ENCODE results near the gene NUP88.

The NUP88 gene

DNA sequence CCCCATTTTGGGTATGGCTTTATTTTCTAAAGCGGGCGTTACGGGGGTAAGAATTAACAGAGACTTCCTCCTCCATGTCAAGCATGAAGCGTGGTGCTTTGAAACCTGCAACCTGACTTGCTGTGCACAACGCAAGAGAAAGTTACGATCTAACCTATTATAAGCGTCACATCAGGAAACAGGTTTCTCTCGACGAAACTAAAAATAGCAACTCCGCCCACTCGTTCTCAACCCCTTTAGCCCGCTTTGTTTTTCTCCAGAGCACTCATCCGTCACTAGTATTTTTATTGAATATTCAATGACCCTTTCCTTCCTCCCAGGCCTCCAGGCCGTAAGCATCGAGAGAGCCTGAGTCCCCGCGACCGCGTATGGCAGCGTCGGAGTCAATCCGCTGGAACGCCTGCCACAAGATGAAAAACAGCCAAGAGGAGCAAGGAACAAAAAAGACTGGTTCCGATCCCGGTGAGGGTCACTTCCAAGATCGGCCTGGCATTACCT lies 555 bp downstream of the NUP88 start:
- DNase-seq: peak; percentile 26

DNA sequence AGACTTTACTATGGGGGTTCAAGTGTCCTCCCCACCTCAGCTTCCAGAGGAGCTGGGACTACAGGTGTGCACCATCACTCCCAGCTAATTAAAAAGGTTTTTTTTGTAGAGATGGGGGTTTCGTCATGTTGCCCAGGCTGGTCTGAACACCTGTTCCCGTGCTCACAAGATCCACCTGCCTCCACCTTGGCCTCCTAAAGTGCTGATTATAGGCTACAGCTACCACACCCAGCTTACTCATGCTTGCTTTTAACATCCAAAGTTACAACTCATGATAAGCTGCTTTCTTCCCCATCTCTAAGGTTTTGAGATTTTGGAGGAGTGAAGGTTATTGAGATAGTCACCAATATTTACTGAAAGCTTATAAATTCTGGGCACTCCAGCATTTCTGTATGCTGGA lies 2.6 kb downstream of the NUP88 start:
- DNase-seq: no peak

DNA sequence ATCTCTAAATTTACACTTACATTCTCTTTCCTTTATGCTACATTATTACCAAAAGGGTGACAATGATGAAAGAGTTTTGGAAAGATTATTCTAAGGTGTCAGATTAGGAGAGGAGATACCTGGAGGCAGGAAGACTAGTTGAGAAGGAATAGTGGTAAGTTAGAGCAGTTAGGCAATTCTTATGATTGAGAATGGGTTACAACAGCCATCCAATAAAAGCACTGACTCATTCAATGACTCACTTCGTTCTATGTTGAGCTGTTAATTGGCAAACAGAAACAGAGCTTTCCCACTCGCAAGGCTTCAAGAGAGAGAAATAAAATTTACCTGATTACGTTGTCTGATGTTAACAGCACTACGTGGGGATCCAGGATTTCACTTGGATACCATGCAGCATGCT lies 5.8 kb downstream of the NUP88 start:
- DNase-seq: peak; percentile 85

DNA sequence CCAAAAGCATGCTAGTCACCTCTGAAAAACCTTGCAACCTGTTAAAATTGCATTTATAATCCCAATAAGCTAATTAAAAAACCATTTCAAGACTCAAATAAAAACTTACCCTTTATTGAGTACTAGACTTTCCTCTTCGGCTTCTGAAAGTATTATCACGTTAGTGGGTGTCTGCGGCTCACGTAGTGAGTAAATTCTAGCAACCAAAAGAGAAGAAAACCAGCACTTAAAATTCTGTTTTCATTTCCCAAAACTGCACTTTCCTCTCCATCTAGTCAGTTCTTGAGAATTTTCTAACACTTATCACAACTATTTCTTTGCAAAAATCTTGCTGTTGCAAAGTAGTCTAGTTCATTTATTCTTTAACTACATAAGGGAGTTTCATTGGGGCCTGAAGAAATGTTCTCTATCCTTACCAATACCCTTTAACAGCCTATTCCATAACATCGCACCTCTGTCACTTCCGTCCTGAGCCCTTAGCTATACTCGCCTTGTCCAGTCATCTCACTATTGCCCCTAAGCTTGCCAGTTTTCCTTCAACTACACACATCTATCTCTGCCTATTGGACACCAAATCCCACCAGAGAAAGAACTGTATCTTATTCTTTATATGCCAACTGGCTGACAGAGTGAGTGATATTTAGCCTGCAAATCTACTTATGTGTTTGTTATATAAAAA lies 8.7 kb downstream of the NUP88 start:
- DNase-seq: no peak

DNA sequence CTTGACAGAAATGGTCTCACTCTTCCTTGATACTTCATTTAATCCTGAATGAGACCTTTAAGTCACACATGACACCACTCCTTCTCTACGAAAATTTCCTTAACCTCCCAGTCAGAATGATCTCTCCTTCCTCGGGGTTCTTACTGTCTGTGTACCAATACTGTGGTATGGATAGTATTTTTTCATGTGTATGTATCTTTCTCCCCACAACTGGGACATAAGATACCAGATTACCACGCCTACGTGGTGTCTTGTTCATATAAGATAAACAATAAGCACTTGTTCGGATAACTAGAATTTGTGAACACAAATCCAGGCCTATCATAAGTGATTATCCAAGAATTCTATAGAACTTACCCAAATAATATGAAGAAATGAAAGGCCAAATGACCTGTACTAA lies 11.3 kb downstream of the NUP88 start:
- DNase-seq: no peak

DNA sequence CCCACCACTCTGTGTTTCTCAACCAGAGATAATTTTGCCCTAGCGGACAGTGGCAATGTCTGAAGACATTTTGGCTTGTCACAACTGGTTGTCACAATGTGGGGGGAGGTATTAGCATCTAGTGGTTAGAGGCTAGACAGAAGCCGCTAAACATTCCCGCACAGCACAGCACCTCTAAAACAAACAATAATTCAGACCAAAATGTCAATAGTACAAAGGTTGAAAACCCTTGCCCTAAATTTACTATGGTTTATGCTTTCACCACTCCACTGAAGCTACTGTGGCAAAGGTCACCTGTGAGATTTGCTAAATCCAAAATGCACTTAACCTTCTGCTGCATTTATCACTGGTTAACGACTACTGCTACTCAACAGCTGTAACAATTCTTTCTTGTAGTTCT lies 14.1 kb downstream of the NUP88 start:
- DNase-seq: no peak

DNA sequence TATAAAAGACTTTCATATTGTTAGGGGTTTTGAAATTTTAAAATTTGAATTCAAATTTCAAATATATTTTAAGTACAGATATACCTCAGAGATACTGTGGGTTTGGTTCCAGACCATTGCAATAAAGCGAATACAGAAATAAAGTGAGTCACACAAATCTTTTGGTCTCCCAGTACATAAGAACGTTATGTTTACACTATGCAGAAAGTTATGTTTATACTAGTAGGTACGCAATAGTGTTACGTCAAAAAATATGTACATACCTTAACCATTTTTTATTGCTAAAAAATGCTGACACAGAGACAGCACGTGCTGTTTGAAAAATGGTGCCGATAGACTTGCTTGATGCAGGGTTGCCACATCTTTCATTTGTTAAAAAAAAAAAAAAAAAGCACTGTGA lies 19.7 kb downstream of the NUP88 start:
- no peak for DNase-seq

DNA sequence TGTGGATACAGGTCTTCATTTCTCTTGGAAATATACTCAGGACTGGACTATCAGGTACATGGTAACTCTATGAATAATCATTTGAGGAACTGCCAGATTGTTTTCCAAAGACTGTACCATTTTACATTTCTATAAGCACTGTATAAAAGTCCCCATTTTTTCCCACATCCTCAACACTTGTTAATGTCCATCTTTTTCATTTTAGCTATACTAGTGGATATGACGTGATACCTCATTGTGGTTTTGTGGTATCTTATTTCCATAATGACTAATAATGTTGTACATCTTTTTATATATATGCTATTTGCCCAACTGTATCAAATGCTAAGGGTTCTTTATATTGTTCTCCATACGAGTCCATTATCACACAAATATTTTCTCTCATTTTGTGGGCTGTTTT lies 22.9 kb downstream of the NUP88 start:
- no peak for DNase-seq

DNA sequence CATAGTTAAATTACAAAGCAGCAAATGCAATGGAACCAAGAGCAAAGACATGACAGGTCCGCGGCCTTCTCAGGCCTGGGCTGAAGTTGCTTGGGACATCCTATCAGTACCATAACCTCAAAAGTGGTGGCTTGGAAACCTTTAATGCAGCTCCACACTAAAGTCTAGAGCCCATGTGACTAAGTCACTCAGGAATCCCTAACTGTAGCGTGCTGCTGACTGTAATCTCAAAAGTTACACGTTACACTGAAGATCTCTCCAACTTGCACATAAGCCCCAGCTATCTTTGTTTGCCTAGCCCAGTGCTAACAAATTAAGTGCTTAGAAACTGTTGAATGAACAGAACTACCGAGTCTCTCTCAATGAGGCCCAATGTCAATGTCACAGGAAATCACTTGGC lies 27.8 kb downstream of the NUP88 start:
- no peak for DNase-seq

DNA sequence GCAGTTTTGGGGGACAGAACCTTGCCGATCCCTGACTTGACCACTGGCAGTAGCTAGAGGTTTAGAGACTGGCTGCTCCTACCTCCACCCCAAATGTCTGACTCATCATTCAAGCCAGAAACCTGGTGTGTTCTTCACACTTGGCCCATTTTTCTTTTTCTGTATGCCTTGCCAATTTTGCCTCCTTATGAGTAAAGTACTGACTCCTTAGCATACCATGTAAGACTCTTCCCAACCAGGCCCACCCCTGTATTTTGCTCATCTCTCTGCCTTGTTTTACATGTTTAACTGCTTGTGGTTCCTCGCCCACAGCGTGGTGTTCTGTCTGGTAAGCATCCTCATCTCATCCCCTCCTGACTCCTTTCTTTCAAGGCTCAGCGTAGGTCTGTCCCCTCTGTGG lies 37.9 kb downstream of the NUP88 start:
- DNase-seq: peak; percentile 15

DNA sequence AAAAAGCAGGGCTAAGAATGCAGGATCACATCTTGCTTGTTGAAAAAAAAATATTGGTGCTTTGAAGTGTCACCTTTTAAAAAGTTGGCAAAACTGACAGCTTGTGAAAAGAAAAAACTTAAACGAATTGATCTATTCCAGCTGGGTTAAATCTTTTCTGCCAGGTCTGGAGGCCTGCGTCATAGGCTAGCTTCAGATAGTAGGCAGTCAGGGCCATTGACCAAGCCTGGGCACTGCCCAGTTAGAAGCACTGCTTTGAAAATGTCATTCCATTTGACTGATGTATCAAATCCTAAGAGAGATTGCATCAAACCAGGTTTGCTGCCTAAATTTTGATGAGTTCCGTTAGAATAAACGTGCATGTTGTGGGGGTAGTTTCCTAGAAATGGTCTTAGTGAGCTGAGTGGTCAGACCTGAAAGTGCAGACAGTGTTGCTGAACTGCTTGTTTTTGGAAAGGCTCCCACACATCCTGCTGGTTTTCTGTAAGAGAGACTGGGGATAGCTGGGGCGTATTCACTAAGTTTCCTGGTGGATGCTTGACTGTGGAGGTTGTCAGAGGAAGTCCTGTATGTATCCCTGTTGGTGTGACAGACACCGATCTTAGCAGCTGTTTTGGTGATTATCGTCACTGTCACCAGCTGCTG lies 38.8 kb downstream of the NUP88 start:
- no peak for DNase-seq

DNA sequence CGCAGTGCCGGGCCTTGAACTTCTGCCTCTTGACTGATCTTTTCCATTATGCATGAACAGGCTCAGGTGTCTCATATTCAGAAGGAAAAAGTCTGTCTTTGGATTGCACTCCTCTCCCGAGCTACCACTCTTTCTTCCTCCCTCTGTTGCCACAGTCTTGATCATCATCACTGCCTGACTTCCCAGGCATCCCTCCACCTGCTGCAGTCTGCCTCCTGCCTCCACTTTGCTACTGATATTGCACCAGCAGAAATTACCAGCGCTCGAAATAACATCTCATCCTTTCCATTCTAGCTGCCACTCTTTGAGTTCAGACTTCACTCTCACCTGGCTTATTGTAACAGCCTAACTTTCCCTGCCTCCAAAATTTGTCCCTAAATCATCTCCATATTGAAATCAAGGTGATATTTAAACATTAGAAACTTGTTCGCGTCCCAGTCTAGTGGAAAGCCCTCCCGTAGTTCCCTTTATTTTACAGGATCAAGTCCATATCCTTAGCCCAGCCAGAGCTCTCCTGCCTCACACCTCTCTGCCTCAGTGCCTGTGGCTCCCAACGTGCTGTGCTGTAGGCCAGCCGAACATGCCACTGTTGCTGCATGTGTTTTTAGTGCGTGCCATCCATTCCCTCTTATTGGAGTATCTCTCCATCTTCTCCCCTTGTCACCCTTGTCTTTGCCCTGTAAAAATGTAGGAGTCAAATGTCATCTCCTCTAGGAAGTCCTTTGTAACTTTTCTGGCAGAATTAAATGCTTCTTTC lies 39.9 kb downstream of the NUP88 start:
- DNase-seq: no peak

DNA sequence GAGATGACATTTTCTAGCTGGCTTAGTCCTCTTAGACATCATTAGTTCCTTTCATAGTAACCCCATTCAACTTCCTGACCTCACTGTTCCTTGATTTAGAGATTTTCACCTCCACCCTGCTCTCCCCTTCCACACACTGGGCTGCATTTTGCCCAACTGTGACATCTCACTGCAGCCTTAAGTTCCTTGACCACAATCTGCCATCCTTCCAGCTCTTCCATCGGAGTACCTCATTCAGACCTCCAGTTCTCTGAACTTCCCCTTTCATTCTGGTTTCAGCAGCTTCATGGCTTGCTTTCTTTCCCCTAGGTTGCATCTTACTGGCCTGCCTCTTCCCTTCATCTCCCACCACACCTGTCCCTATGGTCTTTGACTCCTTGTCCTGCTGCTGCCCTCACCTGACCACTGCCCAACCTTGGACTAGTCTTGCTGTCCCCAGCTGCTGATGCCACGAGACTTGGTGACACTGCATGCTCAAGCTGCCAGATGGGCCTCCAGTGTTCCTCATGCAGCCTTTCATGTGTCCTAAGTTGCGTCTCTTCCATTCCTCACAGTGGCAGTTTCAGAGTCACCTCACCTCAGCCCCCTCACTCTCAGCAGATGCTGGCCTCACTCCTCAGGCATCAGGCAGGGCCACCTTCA lies 40.8 kb downstream of the NUP88 start:
- no peak for DNase-seq

DNA sequence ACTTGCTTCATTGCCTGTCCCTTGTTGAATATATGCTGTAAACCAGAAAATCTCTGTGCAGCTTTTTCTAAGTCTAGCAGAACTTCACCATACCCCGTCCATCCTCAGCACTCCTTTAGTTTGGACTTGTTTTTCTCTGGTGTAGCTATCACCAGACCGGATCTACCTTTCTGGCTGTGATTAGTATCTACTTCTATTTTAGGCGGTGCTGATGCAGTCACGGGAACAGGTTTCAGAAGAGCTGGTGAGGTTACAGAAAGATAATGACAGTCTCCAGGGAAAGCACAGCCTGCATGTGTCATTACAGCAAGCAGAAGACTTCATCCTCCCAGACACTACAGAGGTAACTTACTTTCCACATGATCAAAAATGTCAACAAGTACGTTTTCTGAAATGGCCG lies 46.4 kb downstream of the NUP88 start:
- no peak for DNase-seq

DNA sequence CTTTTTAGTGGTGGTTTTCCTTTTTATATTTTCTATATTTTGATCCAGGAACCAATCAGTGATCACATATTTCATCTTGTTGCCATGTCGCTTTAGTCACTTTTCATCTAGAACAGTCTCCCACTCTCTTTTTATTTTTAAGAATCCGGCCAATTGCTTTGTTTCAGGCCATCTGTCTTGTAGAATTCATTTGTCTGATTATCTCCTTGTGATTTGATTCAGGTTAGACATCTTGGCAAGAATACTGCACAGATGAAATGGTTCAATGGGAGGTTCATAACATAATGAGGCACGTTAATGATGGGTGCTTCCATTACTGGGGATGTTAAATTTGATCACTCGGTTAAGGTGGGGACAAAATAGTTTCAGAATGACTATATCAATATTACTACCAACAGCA lies 49.1 kb downstream of the NUP88 start:
- DNase-seq: no peak

DNA sequence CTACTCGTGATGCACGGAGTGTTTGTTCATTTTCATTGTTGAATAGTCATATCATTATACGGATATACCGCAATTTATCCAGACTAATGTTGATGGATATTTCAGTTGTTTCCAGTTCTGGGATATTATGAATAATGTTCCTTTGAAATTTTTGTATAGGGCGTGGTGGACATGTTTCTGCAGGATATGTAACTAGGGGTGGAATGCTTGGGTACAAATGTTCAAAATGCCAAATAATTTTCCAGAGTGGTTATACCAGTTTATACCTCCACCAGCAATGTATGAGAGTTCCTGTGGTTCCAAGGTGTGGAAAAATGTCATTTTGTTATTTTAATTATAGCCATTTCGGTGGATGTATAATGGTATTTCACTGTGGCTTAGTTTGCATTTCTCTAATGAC lies 53.6 kb downstream of the NUP88 start:
- DNase-seq: no peak

DNA sequence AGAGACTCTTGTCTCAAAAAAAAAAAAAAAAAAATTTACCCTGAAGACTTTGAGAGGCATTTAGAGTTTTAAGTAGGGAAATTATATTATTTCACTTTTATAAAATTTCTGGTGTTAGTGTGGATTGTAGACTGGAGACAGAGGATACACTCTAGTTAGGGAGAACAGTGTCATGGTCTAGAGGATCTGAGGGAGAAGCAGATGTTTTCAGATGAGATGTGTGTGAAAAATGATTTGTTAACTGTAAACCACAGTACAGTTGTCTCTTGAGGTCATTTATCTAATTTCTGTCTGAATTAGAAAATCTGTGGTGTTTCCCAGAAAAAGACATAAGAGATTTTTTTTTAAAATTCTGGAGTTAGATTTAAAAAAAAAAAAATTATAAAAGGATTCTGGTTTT lies 54.8 kb downstream of the NUP88 start:
- no peak for DNase-seq

DNA sequence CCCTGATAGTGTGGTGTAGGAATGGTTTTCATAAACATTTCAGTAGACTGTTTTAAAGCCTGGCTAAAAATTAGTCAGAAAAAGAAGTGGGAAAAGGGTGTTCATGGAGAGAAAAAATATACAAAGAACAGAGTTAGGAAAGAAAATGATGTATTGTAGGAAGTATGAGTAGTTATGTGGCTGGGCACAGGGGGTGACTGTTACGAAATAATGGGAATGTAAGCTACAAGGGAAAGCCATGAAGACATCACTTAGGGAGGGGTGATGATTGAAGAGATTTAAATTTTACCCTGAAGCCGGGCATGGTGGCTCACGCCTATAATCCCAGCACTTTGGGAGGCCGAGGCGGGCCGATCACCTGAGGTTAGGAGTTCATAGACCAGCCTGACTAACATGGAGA lies 55.3 kb downstream of the NUP88 start:
- DNase-seq: peak; percentile 40

DNA sequence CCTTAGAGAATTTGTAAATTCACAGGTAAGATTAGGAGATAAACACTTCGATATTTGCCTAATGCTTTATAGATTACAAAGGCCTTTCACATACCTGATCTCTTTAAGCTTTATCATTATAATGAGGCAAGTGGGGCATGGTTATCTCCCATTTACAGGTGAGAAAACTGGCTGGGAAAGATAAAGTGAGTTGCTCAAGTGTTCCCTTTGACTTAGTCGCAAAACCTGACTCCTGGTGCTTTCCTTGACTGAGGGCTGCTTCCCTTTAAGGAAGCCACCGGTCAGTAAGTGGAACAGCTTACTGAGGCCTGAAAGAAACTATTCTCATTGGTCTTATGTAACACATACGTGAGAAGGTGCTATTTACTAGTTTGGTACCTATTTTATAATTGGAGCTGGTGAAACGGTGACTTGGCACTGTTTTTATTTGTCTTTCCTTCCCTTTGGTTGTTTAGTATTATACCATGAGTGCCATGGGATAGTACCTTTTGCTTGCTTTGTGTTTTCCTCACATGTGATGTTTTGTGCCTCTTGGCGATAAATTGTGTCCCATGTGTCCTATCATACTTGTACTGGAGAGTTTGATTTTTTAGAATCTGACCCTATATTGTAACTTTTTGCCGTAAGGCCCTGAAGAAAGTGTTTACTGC lies 57.2 kb downstream of the NUP88 start:
- no peak for DNase-seq

DNA sequence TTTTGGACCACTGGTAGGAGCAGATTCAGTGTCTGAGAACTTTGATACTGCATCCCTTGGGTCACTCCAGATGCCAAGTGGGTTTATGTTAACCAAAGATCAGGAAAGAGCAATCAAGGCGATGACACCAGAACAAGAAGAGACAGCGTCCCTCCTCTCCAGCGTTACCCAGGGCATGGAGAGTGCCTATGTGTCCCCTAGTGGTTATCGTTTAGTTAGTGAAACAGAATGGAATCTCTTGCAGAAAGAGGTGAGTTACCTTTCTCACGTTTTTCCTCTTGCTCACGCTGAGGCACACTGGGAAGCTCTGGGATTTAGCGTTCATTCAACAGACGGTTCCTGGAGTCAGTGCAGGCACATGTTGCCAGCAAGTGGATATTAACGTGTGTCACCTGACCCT lies 58.0 kb downstream of the NUP88 start:
- DNase-seq: no peak

DNA sequence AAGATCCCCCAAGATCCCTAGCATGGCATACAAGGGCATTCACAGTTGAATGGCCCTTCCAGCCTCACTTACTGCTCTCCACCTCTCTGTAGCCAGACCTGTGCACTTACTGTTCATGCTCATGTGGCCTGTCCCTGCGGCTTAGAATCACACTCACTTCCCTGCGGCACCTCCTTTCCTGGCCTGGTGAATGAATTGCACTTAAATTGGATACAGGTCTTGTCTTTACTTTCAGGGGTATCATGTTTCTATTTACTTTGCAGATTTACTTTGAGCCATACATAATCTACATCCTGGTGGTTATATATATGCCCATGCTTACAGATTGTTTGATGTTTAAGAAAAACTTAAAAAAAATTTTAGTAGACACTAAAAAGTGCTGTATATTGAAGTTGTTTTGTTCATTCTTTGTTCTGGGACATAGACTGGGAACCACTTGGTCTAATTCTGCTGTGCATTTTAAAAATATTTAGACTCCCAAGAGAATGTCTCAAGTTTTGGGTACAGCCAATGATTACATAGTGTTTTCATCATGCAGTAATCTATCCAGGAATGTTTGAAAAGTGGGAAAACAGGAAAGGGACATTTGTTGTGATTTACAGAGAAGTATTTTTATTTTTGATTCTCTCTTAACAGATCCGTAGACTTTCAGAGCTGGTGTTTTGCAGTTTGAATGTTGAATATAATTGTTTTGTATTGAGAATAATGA lies 63.9 kb downstream of the NUP88 start:
- peak; percentile 19 for DNase-seq

DNA sequence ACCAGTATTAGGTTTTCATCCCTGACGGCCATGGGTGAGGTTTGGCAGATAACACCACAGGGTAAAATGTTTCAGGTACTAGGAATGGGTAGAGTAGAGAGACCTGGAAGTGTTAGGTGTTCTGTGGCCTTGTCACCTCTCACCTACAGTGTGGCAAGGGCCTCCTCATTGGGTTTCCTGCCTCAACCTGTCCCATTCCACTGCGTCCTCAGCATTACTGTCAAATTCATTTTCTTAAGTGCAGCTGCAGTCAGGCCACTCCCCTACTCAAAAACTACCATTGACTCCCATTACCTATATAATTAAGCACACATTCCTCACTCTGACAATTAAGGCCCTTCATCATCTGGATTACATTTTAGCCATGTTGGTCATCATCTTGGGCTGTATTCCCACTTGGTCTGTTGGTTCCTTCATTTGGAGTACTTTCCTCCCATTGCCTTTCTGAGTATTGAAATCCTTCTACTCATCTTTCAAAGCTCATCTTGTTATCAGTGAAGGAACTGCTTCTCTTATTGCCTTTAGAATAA lies 64.5 kb downstream of the NUP88 start:
- DNase-seq: no peak
